Loucy (cell line): ENCODE results near the gene C2orf49.

Experiments used
- H2AFZ ChIP-seq: fragments of 200-600 bp; sonication (generic); 2 replicates; pipeline ENCODE4 v1.6.0; 2016; ENCODE audit warnings: antibody characterized with exemption, mild to moderate bottlenecking, low read length, moderate library complexity
- H3F3A ChIP-seq: fragments of 200-600 bp; 2 replicates; pipeline ENCODE4 v1.6.0; 2016; ENCODE audit warnings: antibody characterized with exemption, low read depth, mild to moderate bottlenecking
- H3K27me3 ChIP-seq: fragments of 200-600 bp; sonication (generic); 2 replicates; pipeline ENCODE4 v1.6.1; 2014; ENCODE audit warnings: low read length, mild to moderate bottlenecking; ENCODE audit not compliant: insufficient read depth, poor library complexity, severe bottlenecking
- H3K36me3 ChIP-seq: fragments of 200-600 bp; sonication (generic); 2 replicates; pipeline ENCODE4 v1.6.1; 2016; ENCODE audit warnings: low read length; ENCODE audit not compliant: insufficient read depth
- H3K4me1 ChIP-seq: fragments of 200-600 bp; sonication (generic); 2 replicates; pipeline ENCODE4 v1.5.1; 2014; ENCODE audit warnings: low read length, mild to moderate bottlenecking; ENCODE audit not compliant: insufficient read depth, poor library complexity, severe bottlenecking
- H3K4me2 ChIP-seq: fragments of 200-600 bp; sonication (generic); 2 replicates; pipeline ENCODE4 v1.6.0; 2014; ENCODE audit warnings: antibody characterized with exemption, low read length, low read depth, mild to moderate bottlenecking; ENCODE audit not compliant: poor library complexity, severe bottlenecking
- H3K4me3 ChIP-seq: fragments of 200-600 bp; sonication (generic); 2 replicates; pipeline ENCODE4 v1.5.1; 2014; ENCODE audit warnings: low read length, mild to moderate bottlenecking, mixed read lengths; ENCODE audit not compliant: poor library complexity, severe bottlenecking
- H3K79me2 ChIP-seq: fragments of 200-600 bp; sonication (generic); 2 replicates; pipeline ENCODE4 v1.6.1; 2014; ENCODE audit warnings: low read length; ENCODE audit not compliant: insufficient read depth
- H3K9ac ChIP-seq: fragments of 200-600 bp; sonication (generic); 2 replicates; pipeline ENCODE4 v1.6.0; 2014; ENCODE audit warnings: mild to moderate bottlenecking, low read depth, low read length, moderate library complexity; ENCODE audit not compliant: poor library complexity, severe bottlenecking
- H3K9me2 ChIP-seq: fragments of 200-600 bp; sonication (generic); replicated peaks from 2 replicates; pipeline ENCODE4 v1.6.1; 2016; ENCODE audit warnings: low read depth, low read length, mixed read lengths
- H3K9me3 ChIP-seq: fragments of 200-600 bp; sonication (generic); 2 replicates; pipeline ENCODE4 v1.6.1; 2014; ENCODE audit warnings: mild to moderate bottlenecking, antibody characterized with exemption, low read length, low read depth; ENCODE audit not compliant: insufficient read depth
- H4K20me1 ChIP-seq: fragments of 200-600 bp; sonication (generic); 2 replicates; pipeline ENCODE4 v1.6.0; 2014; ENCODE audit warnings: antibody characterized with exemption, low read length, mild to moderate bottlenecking; ENCODE audit not compliant: insufficient read depth, poor library complexity, severe bottlenecking
- CTCF ChIP-seq: fragments of 200-600 bp; sonication (generic); conservative IDR thresholded peaks from 2 replicates; pipeline ENCODE4 v1.5.1; 2014; ENCODE audit warnings: mild to moderate bottlenecking, antibody characterized with exemption, low read length
- EZH2phosphoT487 ChIP-seq: fragments of 200-600 bp; IDR thresholded peaks from 2 replicates; pipeline ENCODE4 v1.6.1; 2018; ENCODE audit warnings: antibody characterized with exemption, mild to moderate bottlenecking, moderate library complexity, borderline replicate concordance

C2orf49 gene

DNA sequence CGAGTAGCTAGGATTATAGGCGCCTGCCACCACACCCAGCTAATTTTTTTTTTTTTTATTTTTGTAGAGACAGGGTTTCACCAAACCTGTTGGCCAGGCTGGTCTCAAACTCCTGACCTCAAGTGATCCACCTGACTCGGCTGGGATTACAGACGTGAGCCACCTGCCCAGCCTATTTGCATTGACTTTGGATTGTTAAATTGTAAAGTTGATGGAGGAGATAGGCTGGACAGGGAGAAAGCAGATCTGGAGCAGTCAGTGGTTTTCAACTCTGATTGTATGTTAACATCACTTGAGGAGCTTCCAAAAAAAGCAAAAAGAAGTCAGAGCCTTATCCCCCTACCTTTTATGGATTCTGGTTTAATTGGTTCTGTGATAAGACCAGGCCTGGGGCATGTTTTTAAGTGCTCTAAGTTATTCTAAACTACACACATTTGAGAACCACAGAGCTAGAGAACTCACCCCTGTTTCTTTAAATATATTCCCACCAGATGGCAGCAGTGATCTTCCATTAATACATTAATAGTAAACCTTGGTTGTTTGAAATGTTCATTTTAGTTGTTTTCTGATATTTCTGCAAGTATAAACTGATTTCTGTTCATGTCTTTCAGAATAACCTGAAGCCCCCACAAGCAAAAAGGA lies 7.5 kb downstream of the C2orf49 start:
- H3K27me3 ChIP-seq: no peaks in the 10 kb centered on the region
- no peaks in the 10 kb centered on the region for H3K9me2 ChIP-seq
- peaks cover 22% of the 10 kb centered on the region for H3K79me2 ChIP-seq
- H2AFZ ChIP-seq: no peak overlapping the region
- TF ChIP-seq EZH2phosphoT487: no peak
- peak; percentile 72 for TF ChIP-seq CTCF
- H3K9me3 ChIP-seq: no peaks in the 10 kb centered on the region
- peaks cover 17% of the 10 kb centered on the region for H3K4me1 ChIP-seq
- peaks cover 64% of the 10 kb centered on the region for H3K36me3 ChIP-seq
- peaks cover 9% of the 10 kb centered on the region for H4K20me1 ChIP-seq
- no peak overlapping the region for H3K4me2 ChIP-seq
- no peak overlapping the region for H3K4me3 ChIP-seq
- H3K9ac ChIP-seq: no peak overlapping the region
- no peaks in the 10 kb centered on the region for H3F3A ChIP-seq

GRCh38 chr2:105357122-105357521 lies 19.8 kb downstream of the C2orf49 start:
- H3K9me3 ChIP-seq: no peaks in the 10 kb centered on the region
- no peak overlapping the region for H2AFZ ChIP-seq
- H3K4me3 ChIP-seq: no peak overlapping the region
- H3K36me3 ChIP-seq: peaks cover 55% of the 10 kb centered on the region; the same call in 1 of the 2 replicates
- H3K4me2 ChIP-seq: no peak overlapping the region
- no peaks in the 10 kb centered on the region for H4K20me1 ChIP-seq
- no peaks in the 10 kb centered on the region for H3K9me2 ChIP-seq
- no peaks in the 10 kb centered on the region for H3K79me2 ChIP-seq
- no peak overlapping the region for H3K9ac ChIP-seq
- peaks cover 15% of the 10 kb centered on the region for H3K4me1 ChIP-seq
- TF ChIP-seq CTCF: no peak
- no peak for TF ChIP-seq EZH2phosphoT487
- H3K27me3 ChIP-seq: no peaks in the 10 kb centered on the region
- no peaks in the 10 kb centered on the region for H3F3A ChIP-seq

DNA sequence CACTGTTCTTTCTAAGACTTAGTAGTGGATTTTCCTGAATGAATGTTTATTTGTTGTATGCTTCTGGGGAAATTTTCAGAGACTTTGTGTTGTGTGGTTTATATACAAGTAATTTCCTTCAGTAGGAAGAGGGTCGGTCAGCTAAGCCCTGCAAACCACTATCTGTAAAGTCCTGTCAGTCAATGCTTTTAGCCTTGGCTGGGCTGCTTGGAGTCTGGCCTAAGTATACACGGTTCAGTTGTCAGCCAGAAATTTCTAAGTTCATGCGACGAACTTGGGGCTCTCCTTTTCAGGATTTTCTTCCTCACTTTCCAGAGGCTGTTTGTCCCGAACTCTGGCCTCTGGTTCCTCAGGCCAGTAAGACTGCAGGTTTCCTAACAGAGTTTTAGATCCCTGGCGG lies 21.3 kb downstream of the C2orf49 start:
- Histone ChIP-seq H3K4me2 (no peak overlapping the region), H3K9ac (no peak overlapping the region), H3K9me2 (no peaks in the 10 kb centered on the region), H3K36me3 (peaks cover 67% of the 10 kb centered on the region; the same call in 1 of the 2 replicates), H3F3A (no peaks in the 10 kb centered on the region), H3K27me3 (no peaks in the 10 kb centered on the region), H4K20me1 (no peaks in the 10 kb centered on the region), H3K79me2 (no peaks in the 10 kb centered on the region), H3K4me3 (no peak overlapping the region), H2AFZ (no peak overlapping the region), H3K9me3 (no peaks in the 10 kb centered on the region), H3K4me1 (peaks cover 30% of the 10 kb centered on the region)
- no peak for TF ChIP-seq CTCF
- TF ChIP-seq EZH2phosphoT487: no peak
